Measurements from ENCODE around the gene MLLT10.

Gene MLLT10

DNA sequence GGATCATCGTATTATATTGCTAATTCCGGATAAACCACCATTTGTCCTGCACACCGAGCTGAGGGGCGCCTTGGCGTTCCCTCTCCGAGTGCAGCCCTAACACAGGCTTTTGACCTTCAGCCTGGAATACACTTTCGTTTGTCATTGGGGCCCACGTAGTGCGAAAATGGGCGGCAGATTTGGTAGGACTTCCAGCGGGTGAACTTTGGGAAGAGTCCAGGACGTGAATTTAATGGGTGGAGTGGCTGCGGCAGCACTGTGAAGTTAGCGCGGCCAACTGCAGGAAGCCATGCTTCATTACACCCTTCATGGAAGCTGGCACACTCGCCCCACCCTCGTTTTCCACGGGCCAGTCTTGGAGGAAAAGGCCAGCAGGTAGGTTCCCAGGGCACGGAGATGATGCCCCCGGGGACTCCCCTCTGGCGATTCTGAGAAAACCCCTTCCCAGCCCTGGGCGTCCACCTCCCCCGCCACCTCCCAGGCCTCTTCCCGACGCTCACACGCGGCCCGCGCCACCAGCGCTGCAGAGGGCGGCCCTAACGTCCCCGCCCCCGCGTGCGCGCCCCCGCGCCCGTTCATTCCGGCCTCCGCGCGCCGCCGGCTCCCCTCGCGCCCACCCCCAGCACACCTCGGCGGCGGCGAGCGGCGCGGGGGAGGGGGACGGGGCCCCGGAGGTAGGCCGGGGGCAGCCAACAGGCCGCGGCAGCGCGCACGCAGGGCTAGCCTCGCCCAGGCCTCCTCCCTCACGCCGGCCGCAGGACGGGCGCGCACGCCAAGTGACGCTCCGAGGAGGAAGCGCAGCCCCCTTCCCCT, at the start of gene MLLT10:
Gene MLLT10 (plus strand): TSS at position 766 of the 813 bp plus-strand sequence. CDS start 413 bp downstream, outside the sequence.
- H3K27ac ChIP-seq (ENCODE audit: low read depth, low read length) = peak within 1 kb of the TSS; percentile 94

DNA sequence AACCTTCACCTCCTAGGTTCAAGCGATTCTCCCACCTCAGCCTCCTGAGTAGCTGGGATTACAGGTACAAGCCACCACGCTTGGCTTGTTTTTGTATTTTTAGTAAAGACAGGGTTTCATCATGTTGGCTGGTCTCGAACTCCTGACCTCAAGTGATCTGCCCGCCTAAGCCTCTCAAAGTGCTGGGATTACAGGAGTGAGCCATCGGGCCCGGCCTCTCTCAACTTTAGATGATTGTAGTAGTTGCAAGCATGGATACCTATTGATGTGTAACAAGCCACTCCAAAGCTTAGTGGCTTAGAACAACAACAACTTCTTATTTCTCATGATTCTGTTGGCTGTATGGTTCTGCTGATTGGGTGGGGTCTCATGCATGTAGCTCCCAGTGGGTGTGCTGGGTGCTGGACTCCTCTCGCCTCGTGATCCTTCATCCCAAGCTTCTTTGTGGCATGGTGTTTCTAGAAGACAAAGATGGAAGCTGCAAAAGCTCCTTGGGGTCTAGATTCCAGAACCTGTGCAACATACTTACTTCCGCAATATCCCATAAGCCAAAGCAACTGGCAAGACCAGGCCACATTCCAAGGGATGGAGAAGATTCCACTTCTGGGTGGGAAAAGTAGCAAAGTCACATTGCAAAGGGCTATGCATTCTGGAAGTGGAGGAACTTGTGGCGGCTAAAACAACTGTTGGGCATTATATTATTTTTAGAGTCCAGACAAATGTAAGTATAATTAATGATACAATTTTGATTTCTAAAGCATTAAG, 46.4 kb upstream of the MLLT10 start:
- H3K4me3 ChIP-seq (ENCODE audit: low read depth in 1 of 2, low read length in 2 of 2) = no peak overlapping the region
- no peak overlapping the region for H3K9ac ChIP-seq (ENCODE audit: low read length)
- no peaks in the 10 kb centered on the region for H3K4me1 ChIP-seq (ENCODE audit: insufficient read depth, low read length)
- no peaks in the 10 kb centered on the region for H3K36me3 ChIP-seq (ENCODE audit: insufficient read depth, low read length)
- H3K27ac ChIP-seq (ENCODE audit: low read depth, low read length) = no peak overlapping the region
- no peaks in the 10 kb centered on the region for H3K9me3 ChIP-seq (ENCODE audit: low read length)
- H3K27me3 ChIP-seq (ENCODE audit: control insufficient read depth in 1 of 2, insufficient read depth in 2 of 2, low read length in 2 of 2) = no peaks in the 10 kb centered on the region

More for the DNA sequence above, at the start of gene MLLT10:
- Histone ChIP-seq H3K36me3 (ENCODE audit: insufficient read depth, low read length) (peaks cover 3% of the 10 kb centered on the region), H3K9ac (ENCODE audit: low read length) (peak within 1 kb of the TSS; percentile 77), H3K9me3 (ENCODE audit: low read length) (no peaks in the 10 kb centered on the region), H3K4me3 (ENCODE audit: low read depth in 1 of 2, low read length in 2 of 2) (peak within 1 kb of the TSS; percentile 44 to 75), H3K27me3 (ENCODE audit: control insufficient read depth in 1 of 2, insufficient read depth in 2 of 2, low read length in 2 of 2) (no peaks in the 10 kb centered on the region), H3K4me1 (ENCODE audit: insufficient read depth, low read length) (peaks cover 14% of the 10 kb centered on the region)

DNA sequence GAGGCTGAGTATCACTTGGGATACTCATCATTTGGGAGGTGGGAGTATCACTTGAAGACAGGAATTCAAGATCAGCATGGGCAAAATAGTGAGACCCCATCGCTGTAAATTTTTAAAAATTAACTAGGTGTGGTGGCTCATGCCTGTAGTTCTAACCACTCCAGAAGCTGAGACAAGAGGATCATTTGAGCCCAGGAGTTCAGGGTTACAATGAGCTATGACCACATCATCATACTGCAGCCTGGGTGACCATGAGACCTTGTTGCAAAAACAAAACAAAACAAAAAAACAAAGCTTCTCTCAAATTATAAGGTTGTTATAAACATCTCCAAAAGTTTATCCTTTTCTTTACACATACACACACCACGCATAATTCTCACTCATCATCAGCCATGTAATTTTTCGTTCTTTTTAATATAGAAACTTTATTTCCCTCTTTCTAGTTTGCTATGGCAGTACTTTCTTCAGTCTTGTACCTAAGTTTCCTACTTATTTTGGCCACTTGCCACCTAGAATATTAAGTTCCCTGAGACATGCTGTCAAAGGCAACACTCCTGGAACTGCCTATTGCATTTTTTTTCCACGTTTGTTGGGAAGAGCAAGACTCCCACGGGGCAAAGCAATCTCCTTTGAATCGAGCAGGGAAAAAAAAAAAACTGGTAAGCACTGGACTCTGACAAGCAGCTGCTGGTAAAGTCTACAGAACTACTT, 45.6 kb upstream of the MLLT10 start:
- Histone ChIP-seq H3K4me3 (ENCODE audit: low read depth in 1 of 2, low read length in 2 of 2) (no peak overlapping the region), H3K9me3 (ENCODE audit: low read length) (no peaks in the 10 kb centered on the region), H3K4me1 (ENCODE audit: insufficient read depth, low read length) (no peaks in the 10 kb centered on the region), H3K27me3 (ENCODE audit: control insufficient read depth in 1 of 2, insufficient read depth in 2 of 2, low read length in 2 of 2) (no peaks in the 10 kb centered on the region), H3K36me3 (ENCODE audit: insufficient read depth, low read length) (no peaks in the 10 kb centered on the region), H3K27ac (ENCODE audit: low read depth, low read length) (no peak overlapping the region), H3K9ac (ENCODE audit: low read length) (no peak overlapping the region)

DNA sequence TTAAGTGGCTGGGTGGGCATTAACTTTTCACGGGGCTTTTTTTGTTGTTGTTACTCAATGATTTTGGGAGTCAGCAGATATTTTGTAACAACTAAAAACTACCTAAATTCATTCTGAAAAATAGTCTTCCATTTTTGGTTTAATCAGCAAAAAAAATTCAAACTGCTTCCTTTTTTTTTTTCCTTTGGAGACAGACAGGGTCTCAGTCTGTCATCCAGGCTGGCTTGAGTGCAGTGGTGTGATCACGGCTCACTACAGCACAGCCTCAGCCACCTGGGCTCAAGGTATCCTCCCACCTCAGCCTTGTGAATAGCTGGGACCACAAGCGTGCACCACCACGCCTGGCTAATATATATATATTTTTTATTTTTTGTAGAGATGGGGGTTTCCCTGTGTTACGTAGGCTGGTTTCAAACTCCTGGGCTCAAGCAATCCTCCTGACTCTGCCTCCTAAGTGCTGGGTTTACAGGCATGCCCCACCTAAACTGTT, 45.0 kb upstream of the MLLT10 start:
- no peaks in the 10 kb centered on the region for H3K27me3 ChIP-seq (ENCODE audit: control insufficient read depth in 1 of 2, insufficient read depth in 2 of 2, low read length in 2 of 2)
- H3K4me3 ChIP-seq (ENCODE audit: low read depth in 1 of 2, low read length in 2 of 2) = no peak overlapping the region
- H3K4me1 ChIP-seq (ENCODE audit: insufficient read depth, low read length) = no peaks in the 10 kb centered on the region
- no peak overlapping the region for H3K27ac ChIP-seq (ENCODE audit: low read depth, low read length)
- H3K36me3 ChIP-seq (ENCODE audit: insufficient read depth, low read length) = no peaks in the 10 kb centered on the region
- no peak overlapping the region for H3K9ac ChIP-seq (ENCODE audit: low read length)
- H3K9me3 ChIP-seq (ENCODE audit: low read length) = no peaks in the 10 kb centered on the region

DNA sequence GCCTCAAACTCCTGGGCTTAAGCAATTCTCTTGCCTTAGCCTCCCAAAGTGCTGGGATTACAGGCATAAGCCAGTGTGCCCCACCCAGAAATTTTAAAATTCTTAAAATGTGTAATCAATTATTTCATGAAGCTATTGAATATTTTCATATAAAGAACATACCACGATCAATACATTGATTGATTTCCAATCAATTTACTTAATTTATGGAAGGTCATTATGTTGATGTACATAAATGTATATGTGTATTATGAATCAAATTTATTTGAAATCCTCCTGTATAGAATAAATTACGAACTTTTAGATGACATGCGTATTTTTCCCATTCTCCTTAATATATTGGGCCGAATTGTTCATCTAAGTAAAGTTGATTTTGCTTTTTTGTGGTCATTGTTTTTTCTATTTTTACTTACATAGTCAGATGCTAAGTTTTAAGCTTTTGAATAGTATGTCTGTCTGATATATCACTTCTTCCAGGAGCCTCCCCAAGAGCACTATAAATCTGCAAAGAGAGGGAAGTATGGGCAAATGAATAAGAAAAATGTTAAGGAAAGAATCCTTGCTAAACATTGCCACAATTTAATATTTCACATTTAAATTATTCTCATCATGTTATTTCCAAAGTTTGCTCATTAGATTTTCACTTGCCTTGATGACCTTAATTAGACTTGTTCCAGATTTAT, 43.9 kb upstream of the MLLT10 start:
- Histone ChIP-seq H3K36me3 (ENCODE audit: insufficient read depth, low read length) (no peaks in the 10 kb centered on the region), H3K4me1 (ENCODE audit: insufficient read depth, low read length) (no peaks in the 10 kb centered on the region), H3K9ac (ENCODE audit: low read length) (no peak overlapping the region), H3K4me3 (ENCODE audit: low read depth in 1 of 2, low read length in 2 of 2) (no peak overlapping the region), H3K9me3 (ENCODE audit: low read length) (no peaks in the 10 kb centered on the region), H3K27ac (ENCODE audit: low read depth, low read length) (no peak overlapping the region), H3K27me3 (ENCODE audit: control insufficient read depth in 1 of 2, insufficient read depth in 2 of 2, low read length in 2 of 2) (no peaks in the 10 kb centered on the region)

DNA sequence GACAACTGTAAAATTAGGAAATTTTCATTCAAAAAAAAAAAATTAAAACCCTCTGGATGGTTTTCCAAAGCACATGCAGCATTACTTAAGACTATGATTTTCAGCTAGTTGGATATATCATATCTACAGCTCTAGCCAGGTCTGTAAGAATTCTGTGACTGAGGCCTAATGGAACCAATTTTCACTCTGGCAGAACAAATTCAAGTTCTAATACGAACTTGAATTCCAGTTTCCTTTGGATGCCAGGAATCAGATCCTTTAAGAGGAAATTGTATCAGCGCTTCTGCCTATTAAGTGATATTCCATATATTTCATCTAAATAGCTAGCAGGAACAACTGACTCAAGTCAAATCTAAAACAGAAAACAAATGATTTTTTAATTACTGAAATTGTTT, 43.3 kb upstream of the MLLT10 start:
- Histone ChIP-seq H3K9ac (ENCODE audit: low read length) (no peak overlapping the region), H3K9me3 (ENCODE audit: low read length) (no peaks in the 10 kb centered on the region), H3K27me3 (ENCODE audit: control insufficient read depth in 1 of 2, insufficient read depth in 2 of 2, low read length in 2 of 2) (no peaks in the 10 kb centered on the region), H3K27ac (ENCODE audit: low read depth, low read length) (no peak overlapping the region), H3K4me1 (ENCODE audit: insufficient read depth, low read length) (no peaks in the 10 kb centered on the region), H3K4me3 (ENCODE audit: low read depth in 1 of 2, low read length in 2 of 2) (no peak overlapping the region), H3K36me3 (ENCODE audit: insufficient read depth, low read length) (no peaks in the 10 kb centered on the region)

DNA sequence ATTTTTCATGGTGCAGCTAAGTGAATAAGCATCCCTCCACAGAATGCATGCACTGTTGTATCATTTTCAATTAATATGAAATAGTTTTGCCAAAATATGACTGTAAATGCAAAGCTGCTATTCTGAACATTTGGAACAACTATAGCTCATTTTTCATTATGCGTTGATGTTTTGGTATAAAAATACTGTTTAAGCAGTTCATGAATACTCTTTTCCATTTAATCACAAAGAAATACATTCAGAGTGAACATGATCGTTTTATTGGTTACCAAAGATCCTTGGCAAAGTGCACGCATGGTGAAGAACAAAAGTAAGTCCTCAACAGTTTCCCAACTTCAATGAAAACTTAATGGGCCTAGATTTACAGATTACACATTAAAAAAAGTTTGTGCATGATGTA, 41.6 kb upstream of the MLLT10 start:
- no peaks in the 10 kb centered on the region for H3K36me3 ChIP-seq (ENCODE audit: insufficient read depth, low read length)
- H3K27ac ChIP-seq (ENCODE audit: low read depth, low read length) = no peak overlapping the region
- no peak overlapping the region for H3K4me3 ChIP-seq (ENCODE audit: low read depth in 1 of 2, low read length in 2 of 2)
- no peak overlapping the region for H3K9ac ChIP-seq (ENCODE audit: low read length)
- H3K27me3 ChIP-seq (ENCODE audit: control insufficient read depth in 1 of 2, insufficient read depth in 2 of 2, low read length in 2 of 2) = no peaks in the 10 kb centered on the region
- H3K4me1 ChIP-seq (ENCODE audit: insufficient read depth, low read length) = no peaks in the 10 kb centered on the region
- H3K9me3 ChIP-seq (ENCODE audit: low read length) = no peaks in the 10 kb centered on the region

DNA sequence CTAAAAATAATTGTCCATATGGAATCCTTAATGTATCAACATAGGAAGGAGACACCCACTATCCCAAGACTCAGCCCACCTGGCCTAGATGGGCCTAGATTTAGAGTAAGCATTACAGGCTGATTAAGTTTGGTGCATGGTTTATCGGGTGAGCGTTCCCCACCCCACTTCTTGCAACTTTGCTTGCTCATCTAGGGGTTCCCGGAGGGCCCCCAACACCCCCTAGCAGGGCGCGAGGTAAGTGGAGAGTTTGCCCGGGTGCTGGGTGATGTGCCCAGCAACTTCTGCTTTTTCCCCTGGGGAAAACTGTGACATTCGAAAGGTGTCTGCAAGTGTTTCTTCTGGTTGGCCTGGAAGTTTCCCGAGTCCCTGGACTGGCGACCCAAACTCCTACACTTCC, 40.2 kb upstream of the MLLT10 start:
- Histone ChIP-seq H3K4me1 (ENCODE audit: insufficient read depth, low read length) (no peaks in the 10 kb centered on the region), H3K27me3 (ENCODE audit: control insufficient read depth in 1 of 2, insufficient read depth in 2 of 2, low read length in 2 of 2) (no peaks in the 10 kb centered on the region), H3K9ac (ENCODE audit: low read length) (no peak overlapping the region), H3K27ac (ENCODE audit: low read depth, low read length) (peak overlapping the region; percentile 44), H3K4me3 (ENCODE audit: low read depth in 1 of 2, low read length in 2 of 2) (peak overlapping the region in 1 of 2 donors; percentile 84), H3K9me3 (ENCODE audit: low read length) (no peaks in the 10 kb centered on the region), H3K36me3 (ENCODE audit: insufficient read depth, low read length) (no peaks in the 10 kb centered on the region)

DNA sequence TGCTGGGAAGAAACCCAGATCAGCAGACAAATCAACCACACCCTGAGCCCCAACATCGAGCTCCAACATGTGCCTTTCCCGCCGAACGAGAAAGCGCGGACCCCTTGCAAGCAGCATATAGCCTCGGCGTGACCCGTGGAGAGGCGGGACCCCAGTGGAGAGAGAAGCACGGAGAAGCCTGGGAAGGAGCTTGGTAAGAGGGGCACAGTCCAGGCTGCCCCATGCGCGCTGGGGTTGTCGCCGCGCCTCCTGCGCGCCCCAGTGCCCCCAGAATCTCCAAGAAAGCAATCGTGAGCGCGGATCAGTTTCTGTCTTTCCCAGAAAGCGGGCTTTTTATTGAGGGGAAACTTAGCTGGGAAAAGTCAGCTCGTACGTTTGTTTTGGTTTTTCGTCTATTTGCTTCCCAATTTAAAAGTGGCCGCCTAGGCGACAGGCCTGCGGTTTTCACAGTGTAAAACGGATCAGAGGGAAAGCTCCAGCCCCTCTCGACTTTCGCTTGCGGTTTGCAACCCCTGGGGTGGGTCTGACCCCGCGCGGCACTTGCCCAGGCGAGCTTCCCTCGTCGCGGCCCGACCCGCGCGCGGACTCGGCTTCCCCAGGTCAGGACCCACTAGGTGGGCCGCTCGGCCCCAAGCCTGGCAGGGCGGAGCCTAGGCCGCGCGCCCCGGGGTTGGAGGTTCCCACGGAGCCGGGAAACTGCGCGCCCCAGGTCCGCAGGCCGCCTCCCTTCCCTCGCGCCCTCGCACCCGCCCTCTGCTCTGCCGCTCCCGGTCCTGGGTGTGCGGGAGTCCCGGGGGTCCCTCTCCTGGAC, 39.6 kb upstream of the MLLT10 start:
- Histone ChIP-seq H3K27ac (ENCODE audit: low read depth, low read length) (peak overlapping the region; percentile 76), H3K4me1 (ENCODE audit: insufficient read depth, low read length) (no peaks in the 10 kb centered on the region), H3K36me3 (ENCODE audit: insufficient read depth, low read length) (no peaks in the 10 kb centered on the region), H3K27me3 (ENCODE audit: control insufficient read depth in 1 of 2, insufficient read depth in 2 of 2, low read length in 2 of 2) (no peaks in the 10 kb centered on the region), H3K4me3 (ENCODE audit: low read depth in 1 of 2, low read length in 2 of 2) (peak overlapping the region; percentile 84 to 85), H3K9me3 (ENCODE audit: low read length) (no peaks in the 10 kb centered on the region), H3K9ac (ENCODE audit: low read length) (peak overlapping the region; percentile 39)

DNA sequence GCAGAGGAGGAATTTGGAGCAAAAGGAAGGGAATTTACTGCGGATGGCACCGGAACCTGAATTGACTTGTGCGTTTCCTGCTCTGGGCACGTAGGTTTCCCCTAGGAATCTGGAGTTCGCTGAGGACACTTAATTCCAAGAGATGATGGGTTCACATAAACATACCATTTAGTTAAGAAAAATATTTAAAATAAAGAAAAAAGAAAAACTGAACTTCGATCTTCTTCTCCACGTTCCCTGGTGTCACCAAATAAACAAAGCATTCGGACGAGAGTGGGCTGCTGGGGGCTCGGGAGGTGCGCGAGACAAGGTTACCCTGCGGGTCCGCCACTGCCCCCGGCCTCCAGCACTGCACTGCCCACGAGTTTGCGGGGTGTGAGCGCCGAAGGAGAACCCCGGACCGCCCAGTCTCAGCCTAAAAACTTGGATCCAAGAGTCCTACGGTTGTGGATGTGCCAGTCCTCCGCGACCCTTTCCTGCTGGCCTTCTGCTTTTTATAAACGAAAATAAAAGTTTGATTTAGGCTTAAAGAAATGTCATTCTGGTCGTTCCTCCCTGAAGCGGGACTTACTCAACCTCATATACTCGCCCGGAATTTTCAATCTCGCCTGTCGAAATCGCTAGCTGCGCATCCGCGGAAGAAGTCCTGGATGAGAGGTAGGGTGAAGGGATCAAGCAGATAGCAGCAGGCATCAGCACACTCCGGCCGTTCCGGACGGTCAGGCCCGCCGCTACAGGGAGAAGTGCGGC, 38.9 kb upstream of the MLLT10 start:
- Histone ChIP-seq H3K27me3 (ENCODE audit: control insufficient read depth in 1 of 2, insufficient read depth in 2 of 2, low read length in 2 of 2) (no peaks in the 10 kb centered on the region), H3K9me3 (ENCODE audit: low read length) (no peaks in the 10 kb centered on the region), H3K4me1 (ENCODE audit: insufficient read depth, low read length) (no peaks in the 10 kb centered on the region), H3K27ac (ENCODE audit: low read depth, low read length) (peak overlapping the region; percentile 76), H3K9ac (ENCODE audit: low read length) (peak overlapping the region; percentile 39), H3K36me3 (ENCODE audit: insufficient read depth, low read length) (no peaks in the 10 kb centered on the region), H3K4me3 (ENCODE audit: low read depth in 1 of 2, low read length in 2 of 2) (peak overlapping the region; percentile 84 to 85)
